OCI-LY3 (cell line): ENCODE measurements around the gene IL11.

Source experiments
- H2AFZ ChIP-seq: fragments of 200-600, 300-600 bp; shearing (Covaris generic); 2 replicates; pipeline ENCODE4 v1.6.0; 2014; ENCODE audit warnings: antibody characterized with exemption, low read depth, low read length
- H3K27ac ChIP-seq: fragments of 200-600, 300-600 bp; sonication (generic); 2 replicates; pipeline ENCODE4 v1.5.1; 2014; ENCODE audit warnings: mild to moderate bottlenecking, low read length, moderate library complexity, mixed read lengths
- H3K27me3 ChIP-seq: fragments of 200-600, 300-600 bp; sonication (generic); 2 replicates; pipeline ENCODE4 v1.6.1; 2014; ENCODE audit warnings: low read depth, low read length, mixed read lengths
- H3K36me3 ChIP-seq: fragments of 200-600, 300-600 bp; sonication (generic); replicated peaks from 2 replicates; pipeline ENCODE3; 2014; ENCODE audit warnings: low read depth, low read length, mixed read lengths
- H3K4me1 ChIP-seq: fragments of 300-600, 200-600 bp; sonication (generic); 2 replicates; pipeline ENCODE4 v1.6.1; 2014; ENCODE audit warnings: low read length, mixed read lengths
- H3K4me2 ChIP-seq: fragments of 200-600, 300-600 bp; sonication (generic); 2 replicates; pipeline ENCODE4 v1.6.1; 2014; ENCODE audit warnings: low read length, mixed read lengths
- H3K4me3 ChIP-seq: fragments of 300-600, 200-600 bp; sonication (generic); 2 replicates; pipeline ENCODE4 v1.5.1; 2014; ENCODE audit warnings: antibody characterized with exemption, mild to moderate bottlenecking, low read length, moderate library complexity
- H3K79me2 ChIP-seq: fragments of 300-600, 200-600 bp; shearing (Covaris generic); 2 replicates; pipeline ENCODE4 v1.6.1; 2014; ENCODE audit warnings: mild to moderate bottlenecking, low read length, mixed read lengths
- H3K9ac ChIP-seq: fragments of 300-600, 200-600 bp; shearing (Covaris generic); 2 replicates; pipeline ENCODE4 v1.6.0; 2014; ENCODE audit warnings: mild to moderate bottlenecking, low read length, moderate library complexity
- H3K9me3 ChIP-seq: fragments of 200-600, 300-600 bp; shearing (Covaris generic); 2 replicates; pipeline ENCODE4 v1.6.1; 2014; ENCODE audit warnings: low read length, mixed read lengths; ENCODE audit not compliant: insufficient read depth
- H4K20me1 ChIP-seq: fragments of 200-600, 300-600 bp; sonication (generic); 2 replicates; pipeline ENCODE4 v1.6.1; 2016; ENCODE audit warnings: low read length, mixed read lengths; ENCODE audit not compliant: insufficient read depth
- CTCF ChIP-seq: fragments of 200-600, 300-600 bp; sonication (generic); IDR thresholded peaks from 2 replicates; pipeline ENCODE4 v1.5.1; 2014; ENCODE audit warnings: antibody characterized with exemption, low read length, low read depth
- EZH2phosphoT487 ChIP-seq: fragments of 200-600 bp; shearing (Covaris generic); IDR thresholded peaks from 2 replicates; pipeline ENCODE4 v1.6.1; 2018; ENCODE audit warnings: antibody characterized with exemption, mixed run types, low read depth

The IL11 gene

GRCh38 chr19:55387736-55388497 is 17.7 kb upstream of the IL11 start:
- Histone ChIP-seq H3K4me3 (peak overlapping the region; percentile 81), H3K79me2 (peaks cover 50% of the 10 kb centered on the region), H3K4me1 (peaks cover 23% of the 10 kb centered on the region), H2AFZ (no peak overlapping the region), H4K20me1 (peaks cover 62% of the 10 kb centered on the region), H3K27me3 (no peaks in the 10 kb centered on the region), H3K9me3 (no peaks in the 10 kb centered on the region), H3K9ac (no peak overlapping the region), H3K36me3 (peaks cover 56% of the 10 kb centered on the region), H3K4me2 (peak overlapping the region; percentile 99), H3K27ac (no peak overlapping the region)
- TF ChIP-seq EZH2phosphoT487: no peak
- TF ChIP-seq CTCF: no peak

GRCh38 chr19:55386493-55386971 is 16.3 kb upstream of the IL11 start:
- Histone ChIP-seq H2AFZ (no peak overlapping the region), H3K9me3 (no peaks in the 10 kb centered on the region), H3K36me3 (peaks cover 64% of the 10 kb centered on the region), H4K20me1 (peaks cover 55% of the 10 kb centered on the region), H3K4me3 (peak overlapping the region; percentile 81), H3K79me2 (peaks cover 64% of the 10 kb centered on the region), H3K27ac (peak overlapping the region; percentile 89), H3K4me2 (peak overlapping the region; percentile 99), H3K27me3 (no peaks in the 10 kb centered on the region), H3K4me1 (peaks cover 31% of the 10 kb centered on the region), H3K9ac (peak overlapping the region; percentile 94)
- TF ChIP-seq EZH2phosphoT487: no peak
- TF ChIP-seq CTCF: no peak

- Histone ChIP-seq H3K36me3 (peaks cover 58% of the 10 kb centered on the region), H3K9ac (peak within 1 kb of the TSS; percentile 94), H3K27me3 (no peaks in the 10 kb centered on the region), H3K4me2 (peak within 1 kb of the TSS; percentile 99), H3K4me3 (peak within 1 kb of the TSS; percentile 81), H3K4me1 (peaks cover 31% of the 10 kb centered on the region), H3K79me2 (peaks cover 66% of the 10 kb centered on the region), H3K27ac (peak within 1 kb of the TSS; percentile 89), H3K9me3 (no peaks in the 10 kb centered on the region), H2AFZ (peak within 1 kb of the TSS; percentile 85), H4K20me1 (peaks cover 49% of the 10 kb centered on the region)
- TF ChIP-seq CTCF (no peak), EZH2phosphoT487 (no peak)
Measured at GRCh38 chr19:55385724-55386492, 15.6 kb upstream of the IL11 start, which contains the start of gene RPL28. Gene RPL28 (plus strand): TSS chr19:55385932. CDS start chr19:55386358, 426 bp downstream.
